Calu3 (cell line): ENCODE data around the gene NOCT. TPM values are rescaled to one million over a fixed set of nuclear protein-coding genes. Genes with fewer than 3 reads are reported as not detected.
"Not testable (repeated sequence)": the region's sequence is repeated elsewhere in the genome, so short reads cannot be mapped to it uniquely, and the experiment has no call there.

Source experiments
- BruUV-seq: library from RNA; stranded (reverse); fragments of 400-500 nt; replicated peaks from 2 replicates; lab custom pipeline; 2021; lab: Mats Ljungman, UMichigan
- CTCF ChIA-PET: fragments of 300-600 bp; sonication (Branson Sonifier 250); formaldehyde crosslinking; loops from one replicate; lab custom pipeline; 2022; ENCODE audit warnings: antibody characterized with exemption; lab: Charles Lee
- DNase-seq: peaks from one replicate; pipeline ENCODE4 v3.0.0; 2022
- H3K27ac Mint-ChIP-seq: one replicate; pipeline ENCODE4 v1.8.0; 2022; ENCODE audit warnings: mixed read lengths; ENCODE audit not compliant: unreplicated experiment
- H3K27me3 Mint-ChIP-seq: one replicate; pipeline ENCODE4 v1.8.0; 2022; ENCODE audit warnings: mixed read lengths; ENCODE audit not compliant: unreplicated experiment
- H3K36me3 Mint-ChIP-seq: one replicate; pipeline ENCODE4 v1.8.0; 2022; ENCODE audit warnings: mild to moderate bottlenecking, moderate library complexity, mixed read lengths; ENCODE audit not compliant: insufficient read depth, unreplicated experiment
- H3K4me1 Mint-ChIP-seq: one replicate; pipeline ENCODE4 v1.8.0; 2022; ENCODE audit warnings: mild to moderate bottlenecking, low read depth, mixed read lengths; ENCODE audit not compliant: unreplicated experiment
- H3K4me3 Mint-ChIP-seq: one replicate; pipeline ENCODE4 v1.8.0; 2022; ENCODE audit warnings: mild to moderate bottlenecking, low read depth, moderate library complexity, mixed read lengths; ENCODE audit not compliant: unreplicated experiment
- H3K9me3 Mint-ChIP-seq: one replicate; pipeline ENCODE4 v1.8.0; 2022; ENCODE audit warnings: low read depth, mixed read lengths; ENCODE audit not compliant: unreplicated experiment
- CTCF ChIP-seq: fragments of 200-600 bp; IDR thresholded peaks from one replicate; pipeline ENCODE4 v1.8.0; 2022; ENCODE audit warnings: antibody characterized with exemption; ENCODE audit not compliant: unreplicated experiment
- intact Hi-C: fragments of 100-400 bp; cut with micrococcal nuclease; formaldehyde crosslinking; loops from one replicate; pipeline ENCODE4 v1.10.0; 2022; ENCODE audit not compliant: unreplicated experiment
- total RNA-seq: library from RNA; stranded (reverse); gene quantifications from 2 replicates; pipeline ENCODE4 v1.2.3, GENCODE V29; 2022

Gene NOCT
- total RNA-seq, 1 experiment from 2014 or later, result 11.4 TPM

DNA sequence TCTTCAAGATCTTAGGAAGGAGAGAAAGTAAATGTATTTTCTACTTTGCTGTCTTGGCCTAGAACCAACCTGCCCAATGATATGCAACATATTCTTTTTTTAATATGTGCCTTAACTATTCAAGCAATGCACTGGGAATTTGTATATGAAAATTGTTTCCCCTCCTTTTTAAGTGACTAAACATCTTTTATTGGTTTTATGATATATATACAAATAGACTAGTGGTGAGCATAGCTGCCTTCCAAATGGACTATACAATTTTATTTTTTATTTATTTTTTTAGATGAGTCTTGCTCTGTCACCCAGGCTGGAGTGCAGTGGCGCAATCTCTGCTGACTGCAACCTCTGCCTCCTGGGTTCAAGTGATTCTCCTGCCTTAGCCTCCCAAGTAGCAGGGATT lies 10.3 kb downstream of the NOCT start:
- Mint-ChIP-seq H3K36me3 (peaks cover 8% of the 10 kb centered on the region), H3K4me1 (peaks cover 9% of the 10 kb centered on the region), H3K9me3 (no peaks in the 10 kb centered on the region), H3K4me3 (no peak overlapping the region), H3K27ac (no peak overlapping the region), H3K27me3 (no peaks in the 10 kb centered on the region)
- CTCF ChIA-PET, result no interaction called here
- no peak for DNase-seq
- TF ChIP-seq CTCF, result no peak
- intact Hi-C loops, result no loop called here
- BruUV-seq, result no TSS peak

- no peak overlapping the region for H3K27ac Mint-ChIP-seq
- no peak for DNase-seq
Measured at GRCh38 chr4:139027776-139028175, 12.2 kb downstream of the NOCT start.

DNA sequence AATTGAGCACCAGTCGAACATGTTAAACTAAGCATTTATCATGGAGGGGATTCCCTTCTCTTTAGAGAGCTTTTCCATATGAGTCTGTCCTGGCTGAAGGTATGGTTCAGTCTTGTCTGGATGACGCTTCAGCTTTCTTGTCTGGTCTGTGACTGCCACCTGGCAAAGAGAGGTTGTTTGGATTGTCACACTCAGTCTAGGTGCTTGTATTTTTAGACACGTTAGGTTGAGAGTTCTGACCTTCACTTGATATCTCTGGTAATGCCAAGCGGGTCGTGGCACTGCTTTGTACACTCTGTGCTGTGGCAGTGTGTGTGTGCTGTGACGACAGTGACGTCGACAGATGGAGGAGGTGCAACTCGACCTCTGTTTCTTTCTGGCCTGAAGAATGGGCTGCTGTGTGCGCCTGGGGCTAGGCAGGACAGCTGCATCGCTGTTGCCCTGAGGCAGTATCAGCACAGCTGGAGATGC lies 12.6 kb downstream of the NOCT start:
- H3K27me3 Mint-ChIP-seq, result no peaks in the 10 kb centered on the region
- BruUV-seq, result no TSS peak
- intact Hi-C loops, result no loop called here
- no peaks in the 10 kb centered on the region for H3K9me3 Mint-ChIP-seq
- peaks cover 9% of the 10 kb centered on the region for H3K4me1 Mint-ChIP-seq
- CTCF ChIA-PET, result no interaction called here
- no peak overlapping the region for H3K27ac Mint-ChIP-seq
- no peak for DNase-seq
- no peak overlapping the region for H3K4me3 Mint-ChIP-seq
- H3K36me3 Mint-ChIP-seq, result peaks cover 8% of the 10 kb centered on the region
- TF ChIP-seq CTCF, result no peak

More at GRCh38 chr4:139027776-139028175, 12.2 kb downstream of the NOCT start:
- CTCF ChIA-PET, result no interaction called here
- Mint-ChIP-seq H3K9me3 (no peaks in the 10 kb centered on the region), H3K36me3 (peaks cover 8% of the 10 kb centered on the region), H3K4me1 (peaks cover 9% of the 10 kb centered on the region), H3K27me3 (no peaks in the 10 kb centered on the region), H3K4me3 (no peak overlapping the region)
- intact Hi-C loops, result no loop called here
- no TSS peak for BruUV-seq
- TF ChIP-seq CTCF, result no peak

GRCh38 chr4:139029866-139030363 lies 14.3 kb downstream of the NOCT start:
- not testable (repeated sequence) for DNase-seq, H3K4me1 Mint-ChIP-seq, H3K27me3 Mint-ChIP-seq, H3K9me3 Mint-ChIP-seq, H3K27ac Mint-ChIP-seq, H3K36me3 Mint-ChIP-seq, H3K4me3 Mint-ChIP-seq, BruUV-seq
- intact Hi-C loops, result loop anchor here (5.0 kb wide), 1 partner anchor 137 kb away; no protein-coding TSS in a partner anchor
- CTCF ChIA-PET, result interaction anchor here (0.7 to 1.6 kb wide), 12 partner anchors 9 to 604 kb away, joined by 3 to 11 read pairs (median 3); partner anchors contain the start of gene NOCT
